A673 (cell line): ENCODE results near the gene GRIK4.

Source experiments
- EZH2 ChIP-seq: fragments of 200-600 bp; sonication (generic); IDR thresholded peaks from 2 replicates; pipeline ENCODE4 v1.6.1; 2017; ENCODE audit warnings: borderline replicate concordance, low read depth, mild to moderate bottlenecking, mixed read lengths, antibody characterized with exemption, low read length; ENCODE audit not compliant: poor library complexity, severe bottlenecking
- TF ChIP-seq, protein P1 (sequence below): fragments of 300-800, 200-600 bp; sonication (generic); conservative IDR thresholded peaks from 2 replicates; pipeline ENCODE4 v1.5.1; 2017; ENCODE audit warnings: low read depth, mild to moderate bottlenecking, antibody characterized with exemption, low read length, moderate library complexity, mixed read lengths

DNA sequence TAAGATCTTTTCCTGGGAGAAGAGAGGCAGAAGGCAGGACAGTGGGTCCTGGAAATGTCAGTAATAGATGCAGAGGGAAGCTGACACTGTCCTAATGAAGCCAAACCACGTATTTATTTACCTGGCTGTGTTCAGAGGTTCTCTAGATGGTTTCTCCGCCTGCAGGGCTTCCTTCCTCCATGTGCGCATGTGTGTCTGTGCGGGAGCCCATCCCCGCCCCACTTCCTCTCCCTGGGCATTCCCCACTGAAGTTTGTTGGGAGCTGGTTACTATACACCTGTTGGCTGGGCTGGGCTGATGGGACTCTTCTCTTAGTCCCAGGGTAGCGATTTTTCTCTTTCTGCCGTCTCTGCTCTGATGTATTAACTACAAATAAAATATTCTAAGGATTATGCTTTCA lies 307.5 kb downstream of the GRIK4 start:
- TF ChIP-seq, protein P1, sequence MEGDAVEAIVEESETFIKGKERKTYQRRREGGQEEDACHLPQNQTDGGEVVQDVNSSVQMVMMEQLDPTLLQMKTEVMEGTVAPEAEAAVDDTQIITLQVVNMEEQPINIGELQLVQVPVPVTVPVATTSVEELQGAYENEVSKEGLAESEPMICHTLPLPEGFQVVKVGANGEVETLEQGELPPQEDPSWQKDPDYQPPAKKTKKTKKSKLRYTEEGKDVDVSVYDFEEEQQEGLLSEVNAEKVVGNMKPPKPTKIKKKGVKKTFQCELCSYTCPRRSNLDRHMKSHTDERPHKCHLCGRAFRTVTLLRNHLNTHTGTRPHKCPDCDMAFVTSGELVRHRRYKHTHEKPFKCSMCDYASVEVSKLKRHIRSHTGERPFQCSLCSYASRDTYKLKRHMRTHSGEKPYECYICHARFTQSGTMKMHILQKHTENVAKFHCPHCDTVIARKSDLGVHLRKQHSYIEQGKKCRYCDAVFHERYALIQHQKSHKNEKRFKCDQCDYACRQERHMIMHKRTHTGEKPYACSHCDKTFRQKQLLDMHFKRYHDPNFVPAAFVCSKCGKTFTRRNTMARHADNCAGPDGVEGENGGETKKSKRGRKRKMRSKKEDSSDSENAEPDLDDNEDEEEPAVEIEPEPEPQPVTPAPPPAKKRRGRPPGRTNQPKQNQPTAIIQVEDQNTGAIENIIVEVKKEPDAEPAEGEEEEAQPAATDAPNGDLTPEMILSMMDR = no peak
- TF ChIP-seq EZH2 = no peak
